ENCODE measurements around the gene CROCC2. TPM values are rescaled to one million over a fixed set of nuclear protein-coding genes. Genes with fewer than 3 reads are reported as not detected.
A peak's percentile ranks its signal among the peaks of the same experiment; 100 is the strongest.

The CROCC2 gene
- total RNA-seq, 1 donor from 2014 or later, result under 0.01 TPM

DNA sequence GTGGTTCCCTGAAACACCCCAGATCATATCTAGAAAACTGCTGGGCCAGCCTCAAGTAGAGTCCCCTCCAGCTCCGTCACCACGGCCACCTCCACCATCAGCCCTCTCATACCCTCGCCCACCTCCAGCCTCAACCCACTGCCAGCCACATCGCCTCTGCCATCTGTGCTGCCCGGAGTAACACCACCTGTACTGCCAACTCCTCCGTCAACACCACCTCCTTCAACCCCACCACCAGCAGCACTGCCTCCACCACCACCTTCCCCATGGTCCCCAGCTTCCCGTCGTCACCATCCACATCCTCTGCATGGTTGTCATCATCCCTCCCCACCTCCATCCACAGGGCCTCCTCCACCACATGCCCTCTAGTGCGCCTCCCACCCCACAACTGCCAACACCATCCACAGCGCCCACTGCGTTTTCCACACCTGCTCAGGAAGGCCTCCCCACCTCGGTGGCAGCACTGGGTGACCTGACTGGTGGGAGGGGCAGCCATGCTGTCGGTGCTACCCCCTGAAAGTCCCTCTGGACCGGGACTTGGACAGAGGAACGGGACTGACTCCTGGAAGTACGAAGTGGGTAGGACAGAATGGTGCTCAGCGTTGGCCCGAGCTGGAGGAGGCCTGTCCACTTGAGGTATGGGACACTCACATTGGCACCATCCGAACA lies 93.9 kb downstream of the CROCC2 start:
- no peak for DNase-seq (ENCODE audit: low read depth)

DNA sequence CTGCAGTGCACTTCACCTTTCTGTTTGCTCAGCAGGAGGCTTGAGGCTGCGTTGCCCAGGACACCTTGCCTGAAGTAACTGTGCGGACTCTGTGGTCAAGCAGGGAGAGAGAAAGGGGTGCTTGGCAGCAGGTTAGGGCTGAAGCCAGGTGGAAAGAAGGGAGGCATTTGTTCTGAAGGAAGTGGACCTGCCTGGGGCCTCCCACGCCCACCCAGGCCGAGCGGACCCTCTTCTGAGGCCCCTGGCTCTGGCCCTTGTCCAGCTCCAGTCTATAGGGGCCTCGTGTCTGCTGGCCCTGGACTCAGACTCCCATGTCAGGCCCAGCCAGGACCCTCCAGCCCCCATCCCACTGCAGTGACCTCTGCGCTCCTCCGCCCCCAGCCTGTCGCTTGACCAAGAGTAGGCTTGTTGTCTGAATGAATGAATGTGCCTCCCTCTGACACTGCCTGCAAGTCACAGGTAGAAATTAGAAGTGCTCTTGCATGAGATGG lies 94.7 kb downstream of the CROCC2 start:
- no peak for DNase-seq (ENCODE audit: low read depth)

DNA sequence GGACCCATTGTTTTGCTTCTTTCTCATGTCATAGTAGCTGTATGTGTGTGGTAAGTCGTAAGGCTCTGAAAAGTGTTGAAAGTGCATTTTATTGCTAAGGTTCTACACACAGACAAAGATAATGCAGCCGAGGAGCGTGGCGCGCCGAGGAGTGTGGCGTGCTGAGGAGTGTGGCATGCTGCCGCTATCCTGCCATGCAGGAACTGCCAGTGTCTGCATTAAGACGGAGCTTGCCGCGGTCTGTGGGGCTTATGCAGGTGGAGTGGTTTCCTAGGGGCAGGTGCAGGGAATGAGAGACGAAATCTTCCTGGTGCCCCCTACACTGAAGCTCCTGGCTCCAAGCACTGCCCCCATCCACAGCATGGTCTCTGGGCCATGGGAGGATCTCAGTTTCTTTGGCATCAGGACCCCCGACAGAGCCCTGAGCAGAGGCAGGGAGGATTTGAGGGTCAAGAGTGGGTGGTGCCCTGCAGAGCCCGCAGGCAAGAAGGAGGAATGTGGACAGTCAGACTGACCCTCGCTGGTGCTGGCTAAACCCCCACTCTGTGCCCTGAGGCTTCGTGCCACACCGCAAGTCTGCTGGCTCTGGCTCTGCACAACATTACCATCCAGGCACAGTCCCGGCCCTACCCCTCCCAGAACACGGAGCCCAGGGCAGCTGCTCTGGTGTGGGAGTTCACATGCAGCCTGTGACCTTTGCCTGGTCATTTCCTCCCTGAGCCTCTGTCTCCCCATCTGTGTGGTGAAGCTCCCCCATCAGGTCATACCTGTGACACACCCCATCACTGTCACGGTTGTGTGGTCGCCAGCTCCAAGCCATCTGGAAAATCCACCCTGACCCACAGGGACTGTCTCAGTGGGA lies 95.5 kb downstream of the CROCC2 start:
- no peak for DNase-seq (ENCODE audit: low read depth)

DNA sequence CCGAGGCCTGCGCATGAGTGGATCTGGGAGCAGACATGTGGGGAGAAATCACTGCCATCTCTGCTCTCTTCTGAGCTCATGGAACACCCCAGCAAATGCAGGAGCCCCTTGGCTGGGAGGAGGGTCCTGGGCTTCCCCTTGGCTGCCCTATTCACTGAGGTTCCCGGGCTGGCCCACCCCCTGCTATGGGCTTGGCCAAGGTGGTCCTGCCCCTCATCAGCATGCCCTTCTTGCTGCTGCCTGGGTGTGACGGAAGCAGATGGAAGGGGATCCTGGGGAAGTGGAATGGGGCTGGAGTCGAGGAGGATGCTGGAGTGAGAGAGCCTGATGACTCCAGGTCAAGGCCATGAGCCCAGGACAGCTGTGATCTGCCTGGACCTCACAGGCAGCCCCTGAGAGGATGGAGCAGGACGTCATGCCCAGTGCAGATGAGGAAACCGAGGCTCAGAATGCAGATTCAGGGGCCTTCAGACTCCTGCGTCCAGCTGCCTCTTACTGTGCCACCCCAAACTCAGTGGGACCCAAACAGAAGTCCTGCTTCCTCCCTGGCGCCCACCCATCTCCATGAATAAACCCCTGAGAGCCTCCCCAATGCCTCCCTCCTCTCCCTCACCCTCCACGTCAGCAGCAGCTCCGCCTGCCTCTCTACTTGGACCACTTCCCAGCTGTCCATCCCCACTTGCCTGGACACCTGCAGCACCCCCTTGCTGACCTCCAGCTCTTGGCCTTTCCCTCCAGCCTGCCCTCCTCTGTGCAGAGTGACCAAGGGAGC lies 96.3 kb downstream of the CROCC2 start:
- DNase-seq (ENCODE audit: low read depth), result no peak

DNA sequence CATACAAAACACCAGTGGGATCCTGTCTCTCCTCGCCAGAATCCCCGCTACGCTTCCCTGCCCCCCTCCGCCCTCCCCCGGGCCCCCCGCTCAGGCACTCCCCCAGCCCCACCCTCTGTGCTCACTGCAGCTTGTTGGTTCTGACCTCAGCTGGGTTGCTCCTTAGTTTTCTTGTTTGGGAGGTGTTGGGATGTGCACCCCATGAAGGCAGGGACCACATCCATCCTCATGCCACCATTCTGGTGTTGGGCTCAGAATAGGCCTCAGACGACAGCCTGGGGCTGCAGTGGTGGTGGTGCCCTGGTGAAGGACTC lies 96.9 kb downstream of the CROCC2 start:
- no peak for DNase-seq (ENCODE audit: low read depth)

DNA sequence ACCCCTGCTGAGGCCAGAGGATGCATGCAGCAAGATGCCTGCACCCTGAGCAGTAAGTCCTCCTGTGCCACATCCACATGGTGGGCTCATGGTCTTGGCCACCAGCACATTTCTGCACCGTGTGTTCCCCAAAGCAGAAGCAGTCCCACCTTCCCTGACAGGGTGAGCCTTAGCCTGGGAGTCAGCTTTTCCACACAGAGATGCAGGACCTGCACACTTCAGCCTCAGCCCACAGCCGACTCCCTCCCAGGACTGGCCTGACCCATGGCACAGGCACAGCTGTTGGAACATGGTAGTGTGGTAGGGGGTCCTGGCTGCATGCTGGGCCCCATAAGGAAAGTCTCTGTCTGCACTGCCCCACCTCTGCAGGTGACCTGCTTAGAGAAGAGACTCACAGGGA lies 97.2 kb downstream of the CROCC2 start:
- no peak for DNase-seq (ENCODE audit: low read depth)

DNA sequence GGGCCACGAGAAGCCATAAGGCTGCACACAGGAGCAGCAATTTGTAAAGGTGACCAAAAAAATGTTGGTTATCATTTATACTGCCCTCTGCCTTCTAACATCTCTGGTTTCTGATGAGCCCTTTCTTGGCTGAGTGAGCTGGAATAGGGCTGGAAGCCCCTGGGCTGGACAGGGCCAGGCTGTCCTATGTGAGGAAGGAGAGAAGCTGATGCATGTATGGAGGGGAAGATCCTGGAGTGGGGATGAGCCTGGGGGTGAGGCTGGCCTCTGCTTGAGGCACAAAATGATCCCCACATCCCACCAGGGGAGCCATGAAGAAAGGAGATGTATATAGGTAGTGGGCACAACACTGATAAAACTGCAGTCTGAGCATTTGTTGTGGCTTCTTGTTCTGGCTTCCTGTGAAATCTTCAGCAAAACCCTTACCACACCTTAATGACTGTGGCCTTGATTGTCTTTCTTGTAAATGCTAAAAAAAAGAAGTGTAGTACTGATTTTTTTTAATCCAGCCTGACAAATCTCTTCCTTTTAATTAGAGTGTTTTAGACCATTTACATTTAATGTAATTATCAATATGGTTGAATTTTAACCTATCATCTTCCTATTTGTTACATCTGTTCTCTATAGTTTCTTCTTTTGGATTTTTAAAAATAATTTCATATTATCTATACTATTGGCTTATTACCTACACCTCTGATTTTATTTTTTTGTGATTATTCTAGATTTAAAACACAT lies 97.9 kb downstream of the CROCC2 start:
- DNase-seq (ENCODE audit: low read depth), result no peak

DNA sequence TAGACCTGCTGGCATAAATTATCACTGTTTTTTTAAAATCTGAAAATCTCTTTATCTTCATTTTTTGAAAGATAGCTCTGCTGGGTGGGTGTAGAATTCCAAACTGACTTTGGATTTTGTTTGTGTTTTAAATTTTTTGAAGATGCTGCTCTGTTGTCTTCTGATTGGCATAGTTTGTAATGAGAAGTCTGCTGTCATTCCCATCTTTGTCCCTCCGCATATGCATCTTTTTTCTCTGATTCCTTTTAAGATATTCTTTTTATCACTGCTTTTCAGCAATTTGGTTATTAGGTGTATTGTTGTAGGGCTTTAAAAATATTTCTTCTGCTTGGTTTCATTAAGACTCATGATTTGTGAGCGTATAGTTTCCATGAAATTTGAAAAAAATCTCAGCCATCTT lies 99.4 kb downstream of the CROCC2 start:
- DNase-seq (ENCODE audit: low read depth), result no peak

DNA sequence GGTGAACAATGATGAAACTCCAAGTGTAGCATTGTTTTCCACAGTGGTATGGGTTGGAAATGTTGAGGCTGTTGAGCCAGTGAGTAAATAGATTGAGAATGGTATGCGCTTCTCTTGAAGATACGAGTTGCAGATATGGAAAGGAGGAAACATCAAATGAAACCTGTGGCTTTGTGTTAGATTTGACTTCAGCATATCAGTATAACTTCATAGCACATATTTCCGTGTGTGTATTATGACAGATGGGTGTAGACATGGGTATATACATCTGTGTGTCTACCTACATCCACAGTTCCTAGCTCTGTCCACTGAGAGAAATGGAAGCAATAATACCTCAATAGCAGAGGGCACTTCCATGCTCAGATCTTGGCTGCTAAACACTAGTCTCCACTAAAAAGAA lies 100.3 kb downstream of the CROCC2 start:
- no peak for DNase-seq (ENCODE audit: low read depth)

DNA sequence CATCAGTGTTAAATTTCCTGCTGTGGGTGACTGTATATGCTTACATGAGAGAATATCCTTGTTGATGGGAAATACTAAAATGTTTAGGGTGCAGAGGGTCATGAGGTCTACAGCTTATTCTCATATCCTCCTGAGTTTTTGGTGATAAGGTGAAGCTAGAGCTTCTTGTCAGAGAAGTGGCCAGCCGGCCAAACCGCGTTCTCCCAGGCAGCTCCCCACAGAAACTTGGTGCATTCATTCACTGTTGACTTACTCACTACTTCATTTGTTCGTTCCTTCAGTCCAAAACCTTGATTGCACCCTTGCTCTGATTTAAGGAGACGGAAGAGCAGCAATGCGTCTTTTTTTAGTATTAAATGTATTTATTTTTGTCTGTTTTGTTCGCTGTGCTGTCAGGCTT lies 101.0 kb downstream of the CROCC2 start:
- no peak for DNase-seq (ENCODE audit: low read depth)

DNA sequence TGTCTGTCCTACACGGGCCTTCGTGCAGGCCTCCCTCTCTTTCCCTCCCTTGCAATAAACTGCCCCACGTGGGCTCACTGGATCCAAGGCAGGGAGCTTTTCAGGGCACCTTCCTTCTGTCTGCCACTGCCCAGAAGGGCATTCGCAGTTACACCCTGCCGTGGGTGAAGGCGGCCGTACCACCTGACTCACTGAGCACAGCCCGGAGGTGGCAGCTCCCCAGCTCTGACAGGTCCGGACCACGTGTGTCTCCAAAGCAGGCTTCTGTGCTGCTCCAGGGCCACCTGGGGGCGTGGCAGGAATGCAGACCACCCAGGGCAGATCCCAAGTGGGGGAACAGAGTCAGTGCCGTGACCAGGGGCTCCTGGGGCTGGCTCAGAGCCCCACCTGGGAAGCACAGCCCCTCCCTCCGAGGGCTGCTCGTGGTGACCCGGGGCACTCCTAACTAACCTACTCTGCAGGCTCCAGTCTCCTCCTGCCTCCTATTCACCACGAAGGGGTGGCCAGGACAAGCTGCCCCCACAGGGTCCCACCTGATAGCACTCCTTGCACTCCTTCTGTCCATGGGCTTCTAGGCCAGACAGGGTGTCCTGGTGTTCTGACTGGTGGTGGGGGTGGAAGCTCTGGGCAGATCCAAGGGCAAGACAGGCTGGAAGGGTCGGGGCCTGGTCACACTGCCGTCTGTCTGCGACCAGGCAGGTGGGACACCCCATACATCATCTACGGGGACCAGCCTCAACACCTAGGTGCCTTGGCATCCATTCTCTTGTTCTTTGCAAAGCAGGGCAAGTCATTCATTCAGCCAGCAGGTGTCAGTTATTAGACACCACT lies 102.0 kb downstream of the CROCC2 start:
- DNase-seq (ENCODE audit: low read depth), result no peak

DNA sequence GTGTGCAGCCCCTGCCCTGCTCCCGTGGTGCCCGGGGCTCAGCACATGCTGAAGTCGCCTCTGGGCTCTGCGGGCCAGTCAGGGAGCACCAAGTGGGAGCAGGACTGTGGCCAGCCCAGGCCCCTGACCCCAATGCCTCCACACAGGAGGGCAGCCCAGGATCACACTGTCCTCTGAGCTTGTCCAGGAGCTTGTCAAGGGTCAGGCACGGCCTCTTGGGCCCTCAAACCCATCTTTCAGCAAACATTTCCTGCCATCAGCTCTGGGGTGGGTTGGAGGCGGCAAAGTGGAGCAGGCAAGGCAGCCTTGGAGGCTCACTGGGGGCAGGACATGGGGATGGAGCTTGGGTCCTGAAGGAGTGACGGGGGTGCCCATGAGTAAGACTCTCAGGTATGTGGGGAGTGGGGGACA lies 102.6 kb downstream of the CROCC2 start:
- no peak for DNase-seq (ENCODE audit: low read depth)

DNA sequence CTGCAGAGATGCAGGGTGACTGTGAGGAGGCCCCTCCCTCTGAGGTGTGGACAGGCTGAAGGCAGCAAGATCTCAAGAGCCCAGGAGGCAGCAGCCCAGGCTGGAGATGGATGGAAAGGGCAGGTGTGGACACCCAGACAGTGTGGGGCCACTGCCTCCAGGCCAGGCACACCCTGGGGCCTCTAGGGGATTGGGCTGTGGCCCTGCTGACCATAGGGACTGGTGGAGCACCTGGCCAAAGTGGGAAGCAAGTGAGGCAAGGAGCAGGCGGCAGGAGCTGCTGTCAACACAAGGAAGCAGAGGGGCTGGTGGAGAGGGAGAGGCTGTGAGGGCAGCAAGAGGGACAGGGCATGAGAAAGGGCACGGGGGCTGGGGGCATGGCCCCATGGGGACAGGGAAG lies 103.1 kb downstream of the CROCC2 start:
- no peak for DNase-seq (ENCODE audit: low read depth)

DNA sequence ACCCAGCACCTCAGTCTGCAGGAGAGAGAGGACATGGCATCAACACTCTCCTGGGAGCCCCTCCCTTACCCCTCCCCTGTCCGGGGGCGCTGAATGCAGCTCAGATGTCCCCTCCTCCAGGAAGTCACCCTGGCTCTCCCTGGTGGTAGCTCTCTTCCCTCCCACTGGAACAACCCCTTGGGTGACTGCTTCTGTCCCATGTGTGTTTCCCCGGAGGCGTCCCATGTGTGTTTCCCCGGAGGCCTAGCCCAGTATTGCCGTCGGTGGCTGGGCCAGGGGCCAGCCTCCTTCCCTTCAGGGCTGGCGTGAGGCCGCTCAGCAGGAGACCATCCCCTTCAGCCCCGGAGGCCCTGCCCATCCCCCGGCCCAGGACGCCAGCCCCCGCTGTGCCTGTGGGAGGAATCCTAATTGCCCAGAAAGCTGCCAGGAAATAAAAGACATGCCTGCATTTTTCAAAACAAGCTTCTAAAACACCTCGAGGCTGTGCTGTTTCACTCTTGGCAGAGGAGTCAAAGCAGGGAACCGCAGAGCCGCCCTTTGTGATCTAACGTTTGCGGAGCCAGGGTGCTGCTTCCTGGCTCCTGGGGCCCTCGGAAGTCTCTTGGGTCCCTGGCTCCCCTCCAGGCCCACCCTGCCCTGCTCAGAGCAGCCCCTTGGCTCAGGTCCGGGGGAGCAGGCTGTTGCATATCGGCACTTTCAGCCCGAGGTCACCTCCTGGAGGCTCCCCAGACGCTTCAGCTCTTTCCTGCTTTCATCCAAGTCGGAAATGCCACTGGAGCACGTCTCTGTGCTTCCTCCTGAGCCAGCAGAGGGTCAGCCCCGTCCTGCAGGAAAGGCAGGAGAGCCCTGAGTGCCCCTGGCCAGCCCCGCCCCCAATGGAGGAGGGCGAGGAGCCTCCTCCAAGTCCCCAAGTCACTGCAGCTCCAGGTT lies 103.7 kb downstream of the CROCC2 start:
- DNase-seq (ENCODE audit: low read depth), result peak; percentile 90

DNA sequence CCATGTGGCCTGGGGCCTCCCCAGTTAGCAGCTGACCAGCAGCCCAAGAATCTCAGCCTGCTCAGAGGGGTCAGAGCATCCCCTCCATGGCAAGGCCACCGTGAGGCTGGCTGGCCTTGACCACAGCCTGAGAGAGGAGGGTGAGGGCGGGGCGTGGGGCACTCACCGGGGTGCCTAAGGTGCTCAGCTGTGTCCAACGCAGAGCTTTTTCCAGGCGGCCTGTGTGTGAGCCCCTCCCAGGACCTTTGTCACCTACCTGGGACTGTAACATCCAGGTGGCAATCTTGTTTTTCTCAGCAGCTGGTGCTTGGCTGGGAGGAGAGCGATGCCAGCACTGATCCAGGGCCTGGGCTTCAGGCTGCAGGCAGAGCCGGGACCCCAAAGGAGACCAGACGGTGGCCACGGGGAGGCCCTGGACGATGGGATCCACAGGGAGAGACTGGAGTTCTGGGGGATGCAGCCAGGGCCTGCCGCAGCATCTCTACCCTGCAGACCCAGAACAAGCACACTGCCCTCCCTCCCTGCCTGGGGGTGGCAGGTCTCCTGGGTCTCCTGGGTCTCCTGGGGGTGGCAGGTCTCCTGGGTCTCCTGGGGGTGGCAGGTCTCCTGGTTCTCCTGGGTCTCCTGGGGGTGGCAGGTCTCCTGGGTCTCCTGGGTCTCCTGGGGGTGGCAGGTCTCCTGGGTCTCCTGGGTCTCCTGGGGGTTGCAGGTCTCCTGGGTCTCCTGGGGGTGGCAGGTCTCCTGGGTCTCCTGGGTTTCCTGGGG lies 104.6 kb downstream of the CROCC2 start:
- DNase-seq (ENCODE audit: low read depth), result no peak

DNA sequence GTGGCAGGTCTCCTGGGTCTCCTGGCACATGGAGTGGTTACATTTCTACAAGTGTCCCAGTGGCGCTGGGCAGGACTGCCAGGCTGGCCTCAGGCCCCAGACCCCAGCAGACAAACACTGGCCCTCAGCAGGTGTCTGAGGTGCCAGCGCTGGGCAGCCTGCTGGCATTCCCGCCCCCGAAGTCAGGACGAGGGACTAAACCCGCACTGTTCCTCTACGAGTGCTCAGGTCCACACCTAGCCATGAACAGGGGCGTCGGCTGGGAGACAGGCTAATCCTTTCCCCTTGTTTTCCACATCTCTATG lies 105.1 kb downstream of the CROCC2 start:
- DNase-seq (ENCODE audit: low read depth), result no peak

DNA sequence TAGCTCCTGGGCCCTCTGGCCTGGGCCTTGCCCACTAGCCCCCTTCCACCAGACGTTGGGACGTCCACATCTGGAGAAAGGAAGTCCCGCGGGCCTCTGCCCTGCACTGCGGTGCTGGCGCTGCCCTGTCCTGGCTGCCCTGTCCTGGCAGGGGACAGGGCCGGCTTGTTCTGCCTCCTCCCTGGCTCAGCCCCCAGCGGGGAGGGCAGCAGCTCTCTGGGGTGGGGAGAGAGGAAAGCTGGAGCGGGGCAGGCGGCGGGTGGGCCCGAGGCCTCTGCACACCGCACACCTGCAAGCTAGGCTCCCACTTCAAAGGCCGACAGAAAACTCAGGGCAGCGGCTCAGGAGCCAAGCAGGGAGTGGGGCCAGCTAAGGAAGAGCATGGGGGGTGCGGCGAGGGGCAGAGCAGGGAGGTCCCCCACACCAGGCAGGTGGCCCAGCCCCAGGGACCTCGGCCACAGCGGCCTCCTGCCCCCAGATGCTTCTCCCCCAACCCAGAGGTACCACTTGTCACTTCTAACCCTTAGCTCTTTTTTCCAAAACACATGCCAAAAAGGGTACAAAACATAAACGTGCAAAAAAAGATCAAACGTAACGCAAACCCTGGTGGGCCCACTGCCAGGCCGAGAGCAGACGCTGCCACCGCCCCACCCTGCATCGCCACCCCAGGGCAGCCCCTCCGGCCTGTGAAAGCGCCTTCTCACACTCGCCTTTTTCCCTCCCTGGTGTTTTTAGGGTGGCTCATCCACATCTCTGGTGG lies 105.8 kb downstream of the CROCC2 start:
- no peak for DNase-seq (ENCODE audit: low read depth)

DNA sequence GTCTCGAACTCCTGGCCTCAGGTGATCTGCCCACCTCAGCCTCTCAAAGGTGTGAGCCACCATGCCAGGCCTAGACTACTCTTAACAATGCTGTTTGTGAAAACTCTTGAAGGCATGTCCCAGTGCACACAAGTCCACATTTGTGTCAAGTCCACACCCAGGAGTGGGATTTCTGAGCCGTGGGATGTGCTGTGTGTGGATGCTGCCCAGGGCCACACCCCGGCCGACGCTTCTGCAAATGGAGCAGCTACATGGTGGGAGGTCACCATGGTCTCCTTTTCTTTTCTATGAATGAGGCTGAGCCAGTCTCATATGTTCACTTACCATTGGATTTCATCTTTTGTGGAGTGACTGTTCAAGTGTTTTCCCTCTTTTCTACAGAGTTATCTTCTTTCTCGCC lies 108.1 kb downstream of the CROCC2 start:
- no peak for DNase-seq (ENCODE audit: low read depth)

DNA sequence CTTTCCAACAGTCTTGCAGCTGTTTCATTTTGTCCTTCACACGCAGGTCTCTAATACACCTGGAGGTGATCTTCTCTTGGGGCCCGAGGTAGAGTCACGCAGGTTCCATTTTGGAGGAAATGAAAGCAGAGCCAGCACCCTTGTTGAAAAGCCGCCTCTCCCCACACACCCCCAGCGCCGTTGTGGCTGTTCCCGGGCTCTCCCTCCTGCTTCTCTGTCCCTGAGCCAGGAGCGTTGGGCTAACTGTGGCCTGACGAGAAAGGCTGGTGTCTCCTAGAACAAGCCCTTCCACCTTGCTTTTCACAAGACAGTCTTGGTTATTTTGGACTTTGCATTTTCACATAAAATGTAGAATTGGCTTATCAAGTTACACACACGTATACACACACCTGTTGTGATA lies 108.6 kb downstream of the CROCC2 start:
- no peak for DNase-seq (ENCODE audit: low read depth)

All from renal cortical epithelial cell (primary cell).